MV-4-11 (cell line): ENCODE results near the gene SLC35F6.
"Not testable (repeated sequence)": the region's sequence is repeated elsewhere in the genome, so short reads cannot be mapped to it uniquely, and the experiment has no call there.

ENCODE experiments used
- DNase-seq: peaks from one replicate; lab custom pipeline; 2025; lab: John Stamatoyannopoulos, UW

Gene SLC35F6

GRCh38 chr2:26784570-26785234 lies 20.6 kb downstream of the SLC35F6 start:
- DNase-seq, result no peak

- peak; percentile 99 for DNase-seq
These were observed 21.5 kb downstream of the SLC35F6 start, which contains the start of gene CENPA for GRCh38 chr2:26785431-26786206. Gene CENPA, plus strand, starts transcription at chr2:26786056. Its CDS starts 141 bp downstream, at chr2:26786197.

- DNase-seq, result no peak
These were observed 22.3 kb downstream of the SLC35F6 start for GRCh38 chr2:26786207-26787028.

- DNase-seq, result no peak
These were observed 28.6 kb downstream of the SLC35F6 start for GRCh38 chr2:26792720-26793119.

GRCh38 chr2:26793518-26793917 lies 29.4 kb downstream of the SLC35F6 start:
- no peak for DNase-seq

GRCh38 chr2:26795135-26795534 lies 31.1 kb downstream of the SLC35F6 start:
- not testable (repeated sequence) for DNase-seq

GRCh38 chr2:26801328-26801727 lies 37.2 kb downstream of the SLC35F6 start:
- DNase-seq, result no peak

GRCh38 chr2:26801796-26802195 lies 37.7 kb downstream of the SLC35F6 start:
- DNase-seq, result no peak

GRCh38 chr2:26805241-26805676 lies 41.2 kb downstream of the SLC35F6 start:
- peak; percentile 21 for DNase-seq

GRCh38 chr2:26807788-26808460 lies 43.8 kb downstream of the SLC35F6 start:
- DNase-seq, result no peak

GRCh38 chr2:26809211-26809610 lies 45.1 kb downstream of the SLC35F6 start:
- no peak for DNase-seq

- peak; percentile 91 for DNase-seq
These were observed 45.9 kb downstream of the SLC35F6 start for GRCh38 chr2:26809876-26810577.

- peak; percentile 40 for DNase-seq
These were observed 47.2 kb downstream of the SLC35F6 start for GRCh38 chr2:26811261-26811660.

- DNase-seq, result no peak
These were observed 48.0 kb downstream of the SLC35F6 start for GRCh38 chr2:26811791-26812694.

- no peak for DNase-seq
These were observed 48.6 kb downstream of the SLC35F6 start for GRCh38 chr2:26812731-26813130.

GRCh38 chr2:26814072-26814765 lies 50.1 kb downstream of the SLC35F6 start:
- not testable (repeated sequence) for DNase-seq

GRCh38 chr2:26816893-26817292 lies 52.8 kb downstream of the SLC35F6 start:
- DNase-seq, result no peak

- DNase-seq, result no peak
These were observed 54.2 kb downstream of the SLC35F6 start for GRCh38 chr2:26818255-26818654.

GRCh38 chr2:26818972-26819371 lies 54.9 kb downstream of the SLC35F6 start:
- DNase-seq, result no peak

GRCh38 chr2:26820932-26821331 lies 56.8 kb downstream of the SLC35F6 start:
- DNase-seq, result no peak
